Epithelial cell of proximal tubule (primary cell): ENCODE data around the gene DUSP14. TPM values are rescaled to one million over a fixed set of nuclear protein-coding genes. Genes with fewer than 3 reads are reported as not detected.

Experiments used
- DNase-seq: peaks from one replicate; pipeline ENCODE4 v3.0.0-alpha.2; 2011; ENCODE audit warnings: low read depth
- H3K4me3 ChIP-seq: 2 replicates; pipeline ENCODE4 v1.5.1; 2011; ENCODE audit warnings: low read depth, mild to moderate bottlenecking, low read length
- CTCF ChIP-seq: conservative IDR thresholded peaks from 2 replicates; pipeline ENCODE4 v1.5.1; 2012; ENCODE audit warnings: low read depth, mild to moderate bottlenecking, low read length
- total RNA-seq: library from RNA; depleted of rRNA; stranded (reverse); fragments of >200 nt; gene quantifications from 2 replicates; pipeline ENCODE4 v1.2.3, GENCODE V29; 2015

DUSP14 gene
- total RNA-seq, 1 donor from 2014 or later = 29.2 TPM

GRCh38 chr17:37483311-37484039 lies 6.2 kb upstream of the DUSP14 start:
- H3K4me3 ChIP-seq = no peak overlapping the region
- TF ChIP-seq CTCF = no peak
- no peak for DNase-seq

- no peak overlapping the region for H3K4me3 ChIP-seq
- TF ChIP-seq CTCF = no peak
- no peak for DNase-seq
These were observed 3.6 kb upstream of the DUSP14 start for GRCh38 chr17:37485938-37486570.

- H3K4me3 ChIP-seq = peak overlapping the region; percentile 81
These were observed 1.6 kb upstream of the DUSP14 start for GRCh38 chr17:37488009-37488604.

GRCh38 chr17:37488607-37489196 lies 989 bp upstream of the DUSP14 start:
- TF ChIP-seq CTCF = no peak
- peak overlapping the region; percentile 81 for H3K4me3 ChIP-seq
- peak; percentile 86 for DNase-seq

More at GRCh38 chr17:37488009-37488604, 1.6 kb upstream of the DUSP14 start:
- peak; percentile 96 for DNase-seq
- no peak for TF ChIP-seq CTCF

GRCh38 chr17:37490022-37490587 lies 414 bp downstream of the DUSP14 start:
- peak overlapping the region; percentile 66 for H3K4me3 ChIP-seq
- TF ChIP-seq CTCF = no peak
- DNase-seq = no peak

- no peak for DNase-seq
- TF ChIP-seq CTCF = no peak
- peak overlapping the region; percentile 66 for H3K4me3 ChIP-seq
These were observed 1.2 kb downstream of the DUSP14 start for GRCh38 chr17:37490638-37491614.
